GM10248 (cell line): ENCODE measurements around the gene TMC3.

Experiments
- CTCF ChIA-PET: fragments of 300-600 bp; sonication (Branson Sonifier 250); formaldehyde crosslinking; extraction: SDS; loops from one replicate; lab custom pipeline; 2021; ENCODE audit warnings: antibody characterized with exemption; lab: Yijun Ruan, JAX
- POLR2A ChIA-PET: fragments of 350-650 bp; sonication (Branson Sonifier 250); formaldehyde crosslinking; extraction: SDS; loops from one replicate; lab custom pipeline; 2020; ENCODE audit warnings: antibody characterized with exemption; lab: Yijun Ruan, JAX
- DNase-seq: peaks from one replicate; pipeline ENCODE4 v3.0.0; 2012; ENCODE audit errors: extremely low spot score
- CTCF ChIP-seq: IDR thresholded peaks from 2 replicates; pipeline ENCODE4 v1.5.1; 2012; ENCODE audit warnings: mild to moderate bottlenecking, low read depth; ENCODE audit errors: extremely low read depth, missing control alignments, control extremely low read depth

TMC3 gene

DNA sequence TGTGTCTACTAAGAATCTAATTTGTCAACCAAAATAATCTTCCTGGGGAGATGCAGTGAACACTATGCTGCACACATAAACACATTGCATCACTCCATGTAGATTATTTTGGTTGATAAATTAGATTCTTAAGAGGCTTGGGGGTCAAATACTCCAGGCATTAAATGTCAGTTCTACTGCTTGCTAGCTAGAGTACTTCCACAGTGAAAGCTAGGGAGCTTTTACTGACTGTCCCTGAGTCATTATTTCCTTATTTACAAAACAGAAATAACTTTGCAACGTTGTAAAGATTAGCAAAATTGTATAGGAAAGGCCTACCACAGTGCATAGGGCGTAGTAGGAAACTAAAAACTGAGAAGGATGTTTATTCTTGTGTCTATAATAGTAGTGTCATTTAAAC, 12.9 kb upstream of the TMC3 start:
- ChIA-PET CTCF (interaction anchor here (1.1 kb wide), 1 partner anchor 13 kb away, joined by 4 read pairs; no protein-coding TSS in a partner anchor), POLR2A (no interaction called here)
- no peak for TF ChIP-seq CTCF
- DNase-seq, result no peak

DNA sequence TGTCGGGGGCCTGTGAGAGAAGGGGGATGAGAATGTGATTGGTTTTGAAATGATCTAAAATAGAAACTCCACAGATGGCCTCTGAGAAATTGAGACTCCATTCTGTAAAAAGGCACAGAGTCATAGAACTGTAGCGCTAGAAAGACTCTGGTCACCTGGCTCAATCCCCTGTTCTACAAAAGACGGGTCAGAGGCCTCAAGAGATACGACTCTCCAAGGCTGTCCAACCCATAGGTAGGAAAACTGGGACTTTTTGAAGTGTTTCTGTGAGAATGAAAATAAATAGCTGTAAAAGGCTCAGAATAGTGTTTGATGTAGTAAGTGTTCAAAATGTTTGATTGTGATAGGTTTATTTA, 11.7 kb upstream of the TMC3 start:
- ChIA-PET CTCF (interaction anchor here (1.2 to 1.4 kb wide), 2 partner anchors 21 to 120 kb away, joined by 3 to 5 read pairs; no protein-coding TSS in a partner anchor), POLR2A (no interaction called here)
- no peak for TF ChIP-seq CTCF
- DNase-seq, result no peak

GRCh38 chr15:81384891-81385720, 11.1 kb upstream of the TMC3 start:
- no peak for DNase-seq
- TF ChIP-seq CTCF, result no peak

GRCh38 chr15:81381720-81382119, 7.7 kb upstream of the TMC3 start:
- no peak for DNase-seq
- no peak for TF ChIP-seq CTCF
- ChIA-PET CTCF (interaction anchor here (1.4 to 1.5 kb wide), 2 partner anchors 17 to 26 kb away, joined by 3 read pairs; no protein-coding TSS in a partner anchor), POLR2A (no interaction called here)

More at GRCh38 chr15:81384891-81385720, 11.1 kb upstream of the TMC3 start:
- CTCF ChIA-PET, result interaction anchor here (1.2 to 1.4 kb wide), 2 partner anchors 22 to 119 kb away, joined by 3 to 5 read pairs; no protein-coding TSS in a partner anchor
- POLR2A ChIA-PET, result no interaction called here

DNA sequence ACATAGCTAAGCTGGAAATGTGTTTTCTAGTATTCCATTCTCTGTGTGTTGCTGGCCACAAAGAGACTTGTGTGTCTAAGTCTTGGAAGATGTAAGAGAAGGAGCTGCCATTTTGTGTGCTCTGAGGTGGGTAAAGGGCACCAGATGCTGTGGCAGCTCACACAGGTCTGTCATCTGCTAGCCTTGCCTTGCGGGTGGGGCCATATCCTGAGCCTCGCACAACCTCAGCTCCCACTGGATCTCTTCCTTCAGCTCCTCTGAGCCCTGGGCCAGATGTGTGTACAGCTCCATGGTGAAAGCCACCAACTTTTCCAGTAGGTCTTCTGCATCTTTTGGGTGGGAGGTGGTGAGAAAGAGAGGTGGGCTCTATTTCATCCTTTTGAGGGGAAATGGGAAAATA, 6.7 kb upstream of the TMC3 start:
- ChIA-PET POLR2A (no interaction called here), CTCF (interaction anchor here (0.7 to 1.5 kb wide), 4 partner anchors 10 to 273 kb away, joined by 3 to 4 read pairs (median 3); no protein-coding TSS in a partner anchor)
- no peak for TF ChIP-seq CTCF
- no peak for DNase-seq

GRCh38 chr15:81380203-81380602, 6.2 kb upstream of the TMC3 start:
- no peak for TF ChIP-seq CTCF
- CTCF ChIA-PET, result interaction anchor here (0.7 to 1.2 kb wide), 3 partner anchors 10 to 273 kb away, joined by 3 to 4 read pairs (median 3); no protein-coding TSS in a partner anchor
- POLR2A ChIA-PET, result no interaction called here
- no peak for DNase-seq
